ENCODE results near the gene USP11.

GRCh38 chrX:47239898-47240545 is 7.2 kb downstream of the USP11 start:
- TF ChIP-seq CTCF (IDR thresholded peaks at IDR 0.05) (no peak), POLR2A (IDR thresholded peaks at IDR 0.05) (no peak), EP300 (IDR thresholded peaks at IDR 0.05) (no peak), POLR2AphosphoS5 (IDR thresholded peaks at IDR 0.05) (no peak)

All from upper lobe of left lung (tissue), 4 donors.